GM23338 (cell line): Measurements from ENCODE around the gene TEPSIN. TPM values are rescaled to one million over a fixed set of nuclear protein-coding genes. Genes with fewer than 3 reads are reported as not detected.

Source experiments
- ATAC-seq: fragments of 200-7000 bp; cut with Tn5 transposase; 3 replicates; pipeline ENCODE4 v1.9.1; 2020
- DNase-seq: peaks from one replicate; pipeline ENCODE4 v3.0.0-alpha.2; 2015; ENCODE audit warnings: low spot score
- H2AFZ ChIP-seq: fragments of 200-600 bp; sonication (generic); 2 replicates; pipeline ENCODE4 v1.8.0; 2016; ENCODE audit warnings: antibody characterized with exemption, mild to moderate bottlenecking, moderate library complexity
- H3F3A ChIP-seq: fragments of 200-600 bp; sonication (generic); replicated peaks from 2 replicates; pipeline ENCODE4 v1.8.0; 2017; ENCODE audit warnings: antibody characterized with exemption, mixed run types, low read depth
- H3K27ac ChIP-seq: fragments of 200-600 bp; sonication (generic); 2 replicates; pipeline ENCODE4 v1.6.1; 2016; ENCODE audit warnings: low read depth
- H3K27me3 ChIP-seq: fragments of 200-600 bp; sonication (generic); 2 replicates; pipeline ENCODE4 v1.8.0; 2016; ENCODE audit warnings: mild to moderate bottlenecking, mixed run types, moderate library complexity; ENCODE audit not compliant: insufficient read depth
- H3K36me3 ChIP-seq: fragments of 200-600 bp; sonication (generic); 2 replicates; pipeline ENCODE4 v1.8.0; 2016; ENCODE audit warnings: mild to moderate bottlenecking; ENCODE audit not compliant: insufficient read depth
- H3K4me1 ChIP-seq: fragments of 200-600 bp; sonication (generic); 2 replicates; pipeline ENCODE4 v1.8.0; 2016; ENCODE audit warnings: mild to moderate bottlenecking, moderate library complexity; ENCODE audit not compliant: insufficient read depth
- H3K4me2 ChIP-seq: fragments of 200-600 bp; sonication (generic); 2 replicates; pipeline ENCODE4 v1.7.1; 2017; ENCODE audit warnings: mixed run types
- H3K4me3 ChIP-seq: fragments of 200-600 bp; sonication (generic); 2 replicates; pipeline ENCODE4 v1.6.1; 2016; ENCODE audit warnings: mixed run types
- H3K79me2 ChIP-seq: fragments of 200-600 bp; sonication (generic); replicated peaks from 2 replicates; pipeline ENCODE4 v1.8.0; 2017; ENCODE audit warnings: mild to moderate bottlenecking; ENCODE audit not compliant: insufficient read depth
- H3K9me2 ChIP-seq: fragments of 200-600 bp; sonication (generic); 2 replicates; pipeline ENCODE4 v1.8.0; 2017; ENCODE audit not compliant: insufficient read depth
- H4K20me1 ChIP-seq: fragments of 200-600 bp; sonication (generic); replicated peaks from 2 replicates; pipeline ENCODE4 v1.8.0; 2017; ENCODE audit warnings: mild to moderate bottlenecking; ENCODE audit not compliant: insufficient read depth
- H3K27ac Mint-ChIP-seq: 2 replicates; pipeline ENCODE4 v1.8.0; 2020; ENCODE audit warnings: inconsistent platforms, mild to moderate bottlenecking, moderate library complexity, mixed read lengths
- H3K27me3 Mint-ChIP-seq: 3 replicates; pipeline ENCODE4 v1.8.0; 2022; ENCODE audit warnings: low read depth, mild to moderate bottlenecking, moderate library complexity, mixed read lengths, inconsistent platforms; ENCODE audit not compliant: insufficient read depth, poor library complexity
- H3K36me3 Mint-ChIP-seq: 3 replicates; pipeline ENCODE4 v1.8.0; 2021; ENCODE audit warnings: low read depth, mild to moderate bottlenecking, inconsistent platforms, moderate library complexity, mixed read lengths
- H3K4me1 Mint-ChIP-seq: 3 replicates; pipeline ENCODE4 v1.8.0; 2020; ENCODE audit warnings: mild to moderate bottlenecking, inconsistent platforms, mixed read lengths
- H3K4me3 Mint-ChIP-seq: 3 replicates; pipeline ENCODE4 v1.8.0; 2021; ENCODE audit warnings: moderate library complexity, mild to moderate bottlenecking, inconsistent platforms, mixed read lengths
- H3K9me3 Mint-ChIP-seq: 3 replicates; pipeline ENCODE4 v1.8.0; 2020; ENCODE audit warnings: moderate library complexity, mild to moderate bottlenecking, inconsistent platforms, mixed read lengths
- CREB1 ChIP-seq: fragments of 250-450 bp; sonication (Bioruptor Pico); IDR thresholded peaks from 2 replicates; pipeline ENCODE4 v1.5.0; 2020; ENCODE audit warnings: low read depth, mild to moderate bottlenecking, moderate library complexity
- CTCF ChIP-seq, 2 experiments: fragments of 200-600 bp in 1 of 2; sonication (generic) in 1 of 2; conservative IDR thresholded peaks; 2 replicates each; pipeline versions ENCODE4 v1.5.1 to v1.6.1; 2016 to 2017; ENCODE audit warnings: antibody characterized with exemption in 2 of 2, low read depth in 2 of 2, mild to moderate bottlenecking in 2 of 2, moderate library complexity in 1 of 2
- ETS1 ChIP-seq: IDR thresholded peaks from 2 replicates; pipeline ENCODE4 v1.6.1; 2016; ENCODE audit warnings: antibody characterized with exemption
- EZH2phosphoT487 ChIP-seq: fragments of 200-600 bp; sonication (generic); IDR thresholded peaks from one replicate; pipeline ENCODE4 v1.8.1; 2018; ENCODE audit warnings: antibody characterized with exemption; ENCODE audit not compliant: unreplicated experiment
- JUNB ChIP-seq: IDR thresholded peaks from one replicate; pipeline ENCODE4 v1.6.1; 2016; ENCODE audit warnings: antibody characterized with exemption; ENCODE audit not compliant: unreplicated experiment
- NANOG ChIP-seq: IDR thresholded peaks from 2 replicates; pipeline ENCODE4 v1.6.1; 2016; ENCODE audit warnings: antibody characterized with exemption, borderline replicate concordance
- POLR2AphosphoS5 ChIP-seq: IDR thresholded peaks from 2 replicates; pipeline ENCODE4 v1.6.1; 2016; ENCODE audit warnings: antibody characterized with exemption, low read depth
- ZNF114 ChIP-seq: fragments of 250-450 bp; sonication (Bioruptor Pico); IDR thresholded peaks from 2 replicates; pipeline ENCODE4 v1.5.0; 2020; ENCODE audit warnings: mild to moderate bottlenecking, moderate library complexity
- ZNF331 ChIP-seq: fragments of 250-450 bp; sonication (Bioruptor Pico); IDR thresholded peaks from 2 replicates; pipeline ENCODE4 v1.5.0; 2020; ENCODE audit warnings: low read depth, mild to moderate bottlenecking, moderate library complexity
- ZNF462 ChIP-seq: fragments of 250-450 bp; sonication (Bioruptor Pico); IDR thresholded peaks from 2 replicates; pipeline ENCODE4 v1.5.0; 2020; ENCODE audit warnings: mild to moderate bottlenecking, moderate library complexity
- polyA plus RNA-seq: library from polyadenylated mRNA; unstranded; fragments of >200 nt; fragmentation: Nextera tagmentation; extraction: Ambion mirVana; gene quantifications from 2 replicates; pipeline ENCODE4 v1.2.1, GENCODE V29; 2016
- total RNA-seq: library from RNA; depleted of rRNA; stranded (reverse); fragments of >200 nt; shearing (Covaris generic); gene quantifications from 2 replicates; pipeline ENCODE4 v1.2.3, GENCODE V29; 2014

The TEPSIN gene
- total and polyA plus RNA-seq, 2 experiments from 2014 or later: 4.4 to 25.3 TPM

- Histone ChIP-seq H3F3A (no peaks in the 10 kb centered on the region; the same call in 1 of the 2 replicates), H3K27me3 (no peaks in the 10 kb centered on the region), H3K27ac (no peak overlapping the region), H3K79me2 (peaks cover 12% of the 10 kb centered on the region), H3K4me3 (no peak overlapping the region), H4K20me1 (peaks cover 3% of the 10 kb centered on the region; the same call in 1 of the 2 replicates), H3K36me3 (no peaks in the 10 kb centered on the region), H3K4me2 (no peak overlapping the region), H2AFZ (no peak overlapping the region), H3K9me2 (no peaks in the 10 kb centered on the region), H3K4me1 (no peaks in the 10 kb centered on the region)
- Mint-ChIP-seq H3K27ac (no peak overlapping the region), H3K4me1 (no peaks in the 10 kb centered on the region), H3K9me3 (no peaks in the 10 kb centered on the region; the same call in 2 of the 3 replicates), H3K36me3 (no peaks in the 10 kb centered on the region; the same call in 2 of the 3 replicates), H3K27me3 (peaks cover 7% of the 10 kb centered on the region), H3K4me3 (no peak overlapping the region)
- ATAC-seq (no peak), DNase-seq (no peak)
- no peak for TF ChIP-seq CTCF (conservative IDR thresholded peaks at IDR 0.05; ENCODE audit: low read depth in 2 of 2)
Measured at GRCh38 chr17:81209141-81209540, 29.7 kb downstream of the TEPSIN start.

GRCh38 chr17:81208651-81209050, 30.2 kb downstream of the TEPSIN start:
- TF ChIP-seq ZNF462 (CRISPR knock-in tag) (no peak), CREB1 (no peak), EZH2phosphoT487 (no peak), JUNB (no peak), ZNF114 (CRISPR knock-in tag) (no peak), POLR2AphosphoS5 (no peak), ETS1 (no peak), NANOG (no peak), ZNF331 (no peak)
- no peak overlapping the region for H3K27ac Mint-ChIP-seq
- no peak for ATAC-seq

More at GRCh38 chr17:81208651-81209050, 30.2 kb downstream of the TEPSIN start:
- H3K9me3 Mint-ChIP-seq: no peaks in the 10 kb centered on the region; the same call in 2 of the 3 replicates
- no peak overlapping the region for H3K27ac ChIP-seq
- H3K4me1 Mint-ChIP-seq: no peaks in the 10 kb centered on the region
- H3K36me3 Mint-ChIP-seq: no peaks in the 10 kb centered on the region; the same call in 2 of the 3 replicates
- no peaks in the 10 kb centered on the region for H3K9me2 ChIP-seq
- no peaks in the 10 kb centered on the region for H3K4me1 ChIP-seq
- peaks cover 7% of the 10 kb centered on the region for H3K27me3 Mint-ChIP-seq
- H3K4me3 Mint-ChIP-seq: no peak overlapping the region
- H4K20me1 ChIP-seq: no peaks in the 10 kb centered on the region
- H3K4me2 ChIP-seq: no peak overlapping the region
- no peak for DNase-seq
- no peaks in the 10 kb centered on the region for H3K36me3 ChIP-seq
- H3F3A ChIP-seq: no peaks in the 10 kb centered on the region; the same call in 1 of the 2 replicates
- peaks cover 7% of the 10 kb centered on the region for H3K79me2 ChIP-seq
- H3K27me3 ChIP-seq: no peaks in the 10 kb centered on the region
- no peak overlapping the region for H3K4me3 ChIP-seq
- H2AFZ ChIP-seq: no peak overlapping the region
